ENCODE data around the gene TKTL1. TPM values are rescaled to one million over a fixed set of nuclear protein-coding genes. Genes with fewer than 3 reads are reported as not detected.
A peak's percentile ranks its signal among the peaks of the same experiment; 100 is the strongest.
"Not testable (repeated sequence)": the region's sequence is repeated elsewhere in the genome, so short reads cannot be mapped to it uniquely, and the experiment has no call there.

The TKTL1 gene
- total and polyA plus RNA-seq, 2 donors: 0.19 to 0.32 TPM

- H3K27ac ChIP-seq (ENCODE audit: low read depth); DNase-seq (ENCODE audit: extremely low spot score); H3K36me3 ChIP-seq (ENCODE audit: insufficient read depth); H3K4me1 ChIP-seq (ENCODE audit: insufficient read depth); H3K4me3 ChIP-seq (ENCODE audit: low read depth, low read length): not testable (repeated sequence)
- WGBS: no CpG with 5 or more reads among the region's 20 CpGs
These were observed 48.0 kb downstream of the TKTL1 start for GRCh38 chrX:154343620-154344019.

- no peaks in the 10 kb centered on the region for H3K4me1 ChIP-seq (ENCODE audit: insufficient read depth)
- no peak overlapping the region for H3K27ac ChIP-seq (ENCODE audit: low read depth)
- DNase-seq (ENCODE audit: extremely low spot score): no peak
- 45% methylated on average over 7 of the region's 7 CpGs for WGBS
- no peaks in the 10 kb centered on the region for H3K36me3 ChIP-seq (ENCODE audit: insufficient read depth)
- H3K4me3 ChIP-seq (ENCODE audit: low read depth, low read length): no peak overlapping the region
These were observed 52.5 kb downstream of the TKTL1 start for GRCh38 chrX:154348114-154348531.

- no peaks in the 10 kb centered on the region for H3K4me1 ChIP-seq (ENCODE audit: insufficient read depth)
- H3K27ac ChIP-seq (ENCODE audit: low read depth): peak overlapping the region; percentile 29
- no peak for DNase-seq (ENCODE audit: extremely low spot score)
- H3K4me3 ChIP-seq (ENCODE audit: low read depth, low read length): no peak overlapping the region
- H3K36me3 ChIP-seq (ENCODE audit: insufficient read depth): no peaks in the 10 kb centered on the region
- WGBS: 75% methylated on average over 24 of the region's 24 CpGs
These were observed 53.2 kb downstream of the TKTL1 start for GRCh38 chrX:154348646-154349358.

- Histone ChIP-seq H3K4me1 (ENCODE audit: insufficient read depth) (no peaks in the 10 kb centered on the region), H3K36me3 (ENCODE audit: insufficient read depth) (no peaks in the 10 kb centered on the region), H3K4me3 (ENCODE audit: low read depth, low read length) (no peak overlapping the region), H3K27ac (ENCODE audit: low read depth) (no peak overlapping the region)
- WGBS: 58% methylated on average over 19 of the region's 19 CpGs
- no peak for DNase-seq (ENCODE audit: extremely low spot score)
These were observed 53.9 kb downstream of the TKTL1 start for GRCh38 chrX:154349359-154349935.

- no peaks in the 10 kb centered on the region for H3K36me3 ChIP-seq (ENCODE audit: insufficient read depth)
- no peak overlapping the region for H3K4me3 ChIP-seq (ENCODE audit: low read depth, low read length)
- no peaks in the 10 kb centered on the region for H3K4me1 ChIP-seq (ENCODE audit: insufficient read depth)
- WGBS: 73% methylated on average over 15 of the region's 15 CpGs
- no peak for DNase-seq (ENCODE audit: extremely low spot score)
- H3K27ac ChIP-seq (ENCODE audit: low read depth): no peak overlapping the region
These were observed 54.4 kb downstream of the TKTL1 start for GRCh38 chrX:154349979-154350378.

GRCh38 chrX:154350429-154351182 is 55.0 kb downstream of the TKTL1 start:
- no peak for DNase-seq (ENCODE audit: extremely low spot score)
- WGBS: 74% methylated on average over 19 of the region's 19 CpGs

GRCh38 chrX:154351183-154352011 is 55.8 kb downstream of the TKTL1 start:
- 66% methylated on average over 30 of the region's 30 CpGs for WGBS
- Histone ChIP-seq H3K27ac (ENCODE audit: low read depth) (no peak overlapping the region), H3K4me3 (ENCODE audit: low read depth, low read length) (no peak overlapping the region), H3K36me3 (ENCODE audit: insufficient read depth) (peaks cover 2% of the 10 kb centered on the region), H3K4me1 (ENCODE audit: insufficient read depth) (no peaks in the 10 kb centered on the region)
- DNase-seq (ENCODE audit: extremely low spot score): no peak

More at GRCh38 chrX:154350429-154351182, 55.0 kb downstream of the TKTL1 start:
- H3K4me3 ChIP-seq (ENCODE audit: low read depth, low read length): no peak overlapping the region
- no peaks in the 10 kb centered on the region for H3K36me3 ChIP-seq (ENCODE audit: insufficient read depth)
- H3K27ac ChIP-seq (ENCODE audit: low read depth): no peak overlapping the region
- no peaks in the 10 kb centered on the region for H3K4me1 ChIP-seq (ENCODE audit: insufficient read depth)

- peaks cover 2% of the 10 kb centered on the region for H3K36me3 ChIP-seq (ENCODE audit: insufficient read depth)
- 70% methylated on average over 14 of the region's 14 CpGs for WGBS
- H3K27ac ChIP-seq (ENCODE audit: low read depth): no peak overlapping the region
- no peak overlapping the region for H3K4me3 ChIP-seq (ENCODE audit: low read depth, low read length)
- H3K4me1 ChIP-seq (ENCODE audit: insufficient read depth): no peaks in the 10 kb centered on the region
- DNase-seq (ENCODE audit: extremely low spot score): no peak
These were observed 56.4 kb downstream of the TKTL1 start for GRCh38 chrX:154352012-154352401.

- H3K36me3 ChIP-seq (ENCODE audit: insufficient read depth): peaks cover 2% of the 10 kb centered on the region
- H3K4me1 ChIP-seq (ENCODE audit: insufficient read depth): no peaks in the 10 kb centered on the region
- WGBS: 71% methylated on average over 13 of the region's 13 CpGs
- no peak overlapping the region for H3K27ac ChIP-seq (ENCODE audit: low read depth)
- DNase-seq (ENCODE audit: extremely low spot score): no peak
- no peak overlapping the region for H3K4me3 ChIP-seq (ENCODE audit: low read depth, low read length)
These were observed 56.9 kb downstream of the TKTL1 start for GRCh38 chrX:154352466-154352865.

GRCh38 chrX:154353172-154353843 is 57.7 kb downstream of the TKTL1 start:
- H3K27ac ChIP-seq (ENCODE audit: low read depth): no peak overlapping the region

GRCh38 chrX:154354013-154354412 is 58.4 kb downstream of the TKTL1 start:
- no peak overlapping the region for H3K4me3 ChIP-seq (ENCODE audit: low read depth, low read length)
- H3K36me3 ChIP-seq (ENCODE audit: insufficient read depth): peaks cover 2% of the 10 kb centered on the region
- H3K27ac ChIP-seq (ENCODE audit: low read depth): no peak overlapping the region
- no peak for DNase-seq (ENCODE audit: extremely low spot score)
- 79% methylated on average over 14 of the region's 14 CpGs for WGBS
- H3K4me1 ChIP-seq (ENCODE audit: insufficient read depth): no peaks in the 10 kb centered on the region

More at GRCh38 chrX:154353172-154353843, 57.7 kb downstream of the TKTL1 start:
- DNase-seq (ENCODE audit: extremely low spot score): no peak
- H3K4me3 ChIP-seq (ENCODE audit: low read depth, low read length): no peak overlapping the region
- peaks cover 2% of the 10 kb centered on the region for H3K36me3 ChIP-seq (ENCODE audit: insufficient read depth)
- whole genome bisulfite sequencing: 65% methylated on average over 24 of the region's 24 CpGs
- no peaks in the 10 kb centered on the region for H3K4me1 ChIP-seq (ENCODE audit: insufficient read depth)

GRCh38 chrX:154354516-154354915 is 58.9 kb downstream of the TKTL1 start:
- H3K36me3 ChIP-seq (ENCODE audit: insufficient read depth): peaks cover 6% of the 10 kb centered on the region
- no peak for DNase-seq (ENCODE audit: extremely low spot score)
- no peak overlapping the region for H3K4me3 ChIP-seq (ENCODE audit: low read depth, low read length)
- no peaks in the 10 kb centered on the region for H3K4me1 ChIP-seq (ENCODE audit: insufficient read depth)
- H3K27ac ChIP-seq (ENCODE audit: low read depth): peak overlapping the region; percentile 51
- 70% methylated on average over 13 of the region's 13 CpGs for WGBS
